HCT116 (cell line): ENCODE data around the gene CCDC66. TPM values are rescaled to one million over a fixed set of nuclear protein-coding genes. Genes with fewer than 3 reads are reported as not detected.

Experiments used
- total RNA-seq: library from RNA; stranded (reverse); gene quantifications from one replicate; pipeline ENCODE4 v1.2.1, GENCODE V29; 2021; ENCODE audit not compliant: unreplicated experiment

The CCDC66 gene
- total RNA-seq, 1 experiment from 2014 or later = 16.9 TPM

Other genes with a start within 250 kb of the CCDC66 start
- gene ERC2, start 88.7 kb upstream of the CCDC66 start, total RNA-seq = not detected
- 35.8 TPM for gene TASOR, start 126.1 kb downstream of the CCDC66 start, total RNA-seq
- gene ARHGEF3, start 244.8 kb downstream of the CCDC66 start, total RNA-seq = 18.1 TPM